Keratinocyte (primary cell): Measurements from ENCODE around the gene LZTR1.

ENCODE experiments used
- EZH2 ChIP-seq: IDR thresholded peaks from one replicate; pipeline ENCODE4 v1.6.1; 2012; ENCODE audit warnings: inconsistent platforms, mild to moderate bottlenecking, low read length, moderate library complexity
- TF ChIP-seq, protein P1 (sequence below), 3 experiments: IDR thresholded peaks in 1 of 3; conservative IDR thresholded peaks in 1 of 3; optimal IDR thresholded peaks in 1 of 3; 2 replicates in 2 of 3; 3 replicates in 1 of 3; pipeline versions ENCODE3 to v1.5.1; 2011; ENCODE audit warnings: low read length in 3 of 3, mild to moderate bottlenecking in 3 of 3, moderate library complexity in 2 of 3, control low read depth in 1 of 3, inconsistent platforms in 1 of 3; ENCODE audit not compliant: insufficient read depth in 2 of 3; ENCODE audit errors: extremely low read depth in 1 of 3

DNA sequence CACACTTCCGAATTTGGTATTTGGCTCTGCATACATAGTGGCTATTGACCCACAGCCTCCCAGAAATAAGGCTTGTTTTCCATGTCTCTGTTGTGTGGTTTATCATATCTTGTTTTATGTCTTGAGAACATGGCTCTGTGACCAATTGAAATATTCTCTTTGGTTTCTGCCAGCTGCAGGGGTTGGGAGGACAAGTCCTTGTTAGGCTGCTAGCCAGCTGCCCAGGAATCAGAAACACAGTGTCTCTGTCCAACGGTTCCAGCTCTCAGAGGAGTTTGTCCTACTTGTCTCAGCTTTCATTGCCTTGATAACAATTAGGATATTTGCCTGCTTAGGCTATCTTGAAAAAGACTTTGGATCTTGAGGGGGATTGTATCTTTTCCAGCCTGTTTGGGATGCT, 56.3 kb downstream of the LZTR1 start:
- TF ChIP-seq EZH2, result no peak
- TF ChIP-seq, protein P1, sequence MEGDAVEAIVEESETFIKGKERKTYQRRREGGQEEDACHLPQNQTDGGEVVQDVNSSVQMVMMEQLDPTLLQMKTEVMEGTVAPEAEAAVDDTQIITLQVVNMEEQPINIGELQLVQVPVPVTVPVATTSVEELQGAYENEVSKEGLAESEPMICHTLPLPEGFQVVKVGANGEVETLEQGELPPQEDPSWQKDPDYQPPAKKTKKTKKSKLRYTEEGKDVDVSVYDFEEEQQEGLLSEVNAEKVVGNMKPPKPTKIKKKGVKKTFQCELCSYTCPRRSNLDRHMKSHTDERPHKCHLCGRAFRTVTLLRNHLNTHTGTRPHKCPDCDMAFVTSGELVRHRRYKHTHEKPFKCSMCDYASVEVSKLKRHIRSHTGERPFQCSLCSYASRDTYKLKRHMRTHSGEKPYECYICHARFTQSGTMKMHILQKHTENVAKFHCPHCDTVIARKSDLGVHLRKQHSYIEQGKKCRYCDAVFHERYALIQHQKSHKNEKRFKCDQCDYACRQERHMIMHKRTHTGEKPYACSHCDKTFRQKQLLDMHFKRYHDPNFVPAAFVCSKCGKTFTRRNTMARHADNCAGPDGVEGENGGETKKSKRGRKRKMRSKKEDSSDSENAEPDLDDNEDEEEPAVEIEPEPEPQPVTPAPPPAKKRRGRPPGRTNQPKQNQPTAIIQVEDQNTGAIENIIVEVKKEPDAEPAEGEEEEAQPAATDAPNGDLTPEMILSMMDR (optimal IDR thresholded peaks at IDR 0.05 in 1 of 3, IDR thresholded peaks at IDR 0.05 in 1 of 3, conservative IDR thresholded peaks at IDR 0.05 in 1 of 3; ENCODE audit: extremely low read depth in 1 of 3, insufficient read depth in 2 of 3, low read length in 3 of 3), result no peak
